Measurements from ENCODE around the gene FAM83B.

DNA sequence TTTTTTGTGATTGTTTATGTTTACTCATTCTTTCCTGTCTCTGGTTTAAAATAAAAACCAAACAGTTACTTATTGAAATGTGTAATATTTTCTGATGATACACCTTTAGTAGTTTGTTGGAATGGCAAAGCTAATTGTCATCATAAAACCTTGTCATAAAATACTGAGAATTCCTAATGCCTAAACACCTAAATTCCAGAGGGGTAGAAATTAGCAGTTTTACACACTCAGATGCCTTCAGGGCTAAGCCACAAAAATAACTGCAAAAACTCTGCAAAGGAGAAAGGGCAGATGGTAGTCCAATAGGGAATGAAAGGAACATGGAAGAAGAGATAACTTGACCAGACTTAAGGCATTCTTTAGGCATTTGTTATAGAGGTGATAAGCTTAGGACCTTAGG lies 30.3 kb downstream of the FAM83B start:
- TF ChIP-seq, protein P1, sequence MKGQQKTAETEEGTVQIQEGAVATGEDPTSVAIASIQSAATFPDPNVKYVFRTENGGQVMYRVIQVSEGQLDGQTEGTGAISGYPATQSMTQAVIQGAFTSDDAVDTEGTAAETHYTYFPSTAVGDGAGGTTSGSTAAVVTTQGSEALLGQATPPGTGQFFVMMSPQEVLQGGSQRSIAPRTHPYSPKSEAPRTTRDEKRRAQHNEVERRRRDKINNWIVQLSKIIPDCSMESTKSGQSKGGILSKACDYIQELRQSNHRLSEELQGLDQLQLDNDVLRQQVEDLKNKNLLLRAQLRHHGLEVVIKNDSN (IDR thresholded peaks at IDR 0.05; ENCODE audit: borderline replicate concordance, low read depth) = no peak
- TF ChIP-seq, protein P2, sequence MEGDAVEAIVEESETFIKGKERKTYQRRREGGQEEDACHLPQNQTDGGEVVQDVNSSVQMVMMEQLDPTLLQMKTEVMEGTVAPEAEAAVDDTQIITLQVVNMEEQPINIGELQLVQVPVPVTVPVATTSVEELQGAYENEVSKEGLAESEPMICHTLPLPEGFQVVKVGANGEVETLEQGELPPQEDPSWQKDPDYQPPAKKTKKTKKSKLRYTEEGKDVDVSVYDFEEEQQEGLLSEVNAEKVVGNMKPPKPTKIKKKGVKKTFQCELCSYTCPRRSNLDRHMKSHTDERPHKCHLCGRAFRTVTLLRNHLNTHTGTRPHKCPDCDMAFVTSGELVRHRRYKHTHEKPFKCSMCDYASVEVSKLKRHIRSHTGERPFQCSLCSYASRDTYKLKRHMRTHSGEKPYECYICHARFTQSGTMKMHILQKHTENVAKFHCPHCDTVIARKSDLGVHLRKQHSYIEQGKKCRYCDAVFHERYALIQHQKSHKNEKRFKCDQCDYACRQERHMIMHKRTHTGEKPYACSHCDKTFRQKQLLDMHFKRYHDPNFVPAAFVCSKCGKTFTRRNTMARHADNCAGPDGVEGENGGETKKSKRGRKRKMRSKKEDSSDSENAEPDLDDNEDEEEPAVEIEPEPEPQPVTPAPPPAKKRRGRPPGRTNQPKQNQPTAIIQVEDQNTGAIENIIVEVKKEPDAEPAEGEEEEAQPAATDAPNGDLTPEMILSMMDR (IDR thresholded peaks at IDR 0.05) = no peak
- TF ChIP-seq ELF1 (IDR thresholded peaks at IDR 0.05) = no peak
- TF ChIP-seq RCOR1 (IDR thresholded peaks at IDR 0.05; ENCODE audit: low read length) = no peak
- TF ChIP-seq, protein P3, sequence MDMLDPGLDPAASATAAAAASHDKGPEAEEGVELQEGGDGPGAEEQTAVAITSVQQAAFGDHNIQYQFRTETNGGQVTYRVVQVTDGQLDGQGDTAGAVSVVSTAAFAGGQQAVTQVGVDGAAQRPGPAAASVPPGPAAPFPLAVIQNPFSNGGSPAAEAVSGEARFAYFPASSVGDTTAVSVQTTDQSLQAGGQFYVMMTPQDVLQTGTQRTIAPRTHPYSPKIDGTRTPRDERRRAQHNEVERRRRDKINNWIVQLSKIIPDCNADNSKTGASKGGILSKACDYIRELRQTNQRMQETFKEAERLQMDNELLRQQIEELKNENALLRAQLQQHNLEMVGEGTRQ (IDR thresholded peaks at IDR 0.05; ENCODE audit: borderline replicate concordance, low read depth, low read length) = no peak

All from SK-N-SH (cell line).